ENCODE data around the gene USP17L27. TPM values are rescaled to one million over a fixed set of nuclear protein-coding genes. Genes with fewer than 3 reads are reported as not detected.
"Not testable (repeated sequence)": the region's sequence is repeated elsewhere in the genome, so short reads cannot be mapped to it uniquely, and the experiment has no call there.

The USP17L27 gene
- total RNA-seq, 4 donors from 2014 or later = not detected

- 25% methylated on average over 1 of the region's 1 CpG; no CpG with 5 or more reads in 1 of the 2 donors for WGBS, 2 donors (ENCODE audit: low coverage in 1 of 2)
- not testable (repeated sequence) for DNase-seq, H3K9me3 ChIP-seq
These were observed 35.9 kb downstream of the USP17L27 start for GRCh38 chr4:9379881-9380280.

GRCh38 chr4:9381012-9381534 lies 37.1 kb downstream of the USP17L27 start:
- H3K9me3 ChIP-seq; H3K27me3 ChIP-seq; in situ Hi-C loops (cut with MboI; ENCODE audit: low pct_ligation_motif_present in 1 of 4, low pct_unique_long_range_greater_than_20kb in 1 of 4, low sequenced_read_pairs in 3 of 4); H3K27ac ChIP-seq; H3K4me1 ChIP-seq; intact Hi-C loops (cut with DNase I; ENCODE audit: low total_unique reads); H3K36me3 ChIP-seq: not testable (repeated sequence)
- peak; percentile 52 to 62 (median 58) for TF ChIP-seq CTCF (IDR thresholded peaks at IDR 0.05)
- WGBS, 2 donors (ENCODE audit: low coverage in 1 of 2) = 21% methylated on average over 18 of the region's 36 CpGs; no CpG with 5 or more reads in 1 of the 2 donors
- peak overlapping the region in 3 of 4 donors; percentile 42 to 57 (median 47) for H3K4me3 ChIP-seq
- peak; percentile 64 for DNase-seq

More at GRCh38 chr4:9379881-9380280, 35.9 kb downstream of the USP17L27 start:
- intact Hi-C loops (cut with DNase I; ENCODE audit: low total_unique reads); H3K4me1 ChIP-seq; H3K4me3 ChIP-seq; H3K36me3 ChIP-seq; H3K27ac ChIP-seq; in situ Hi-C loops (cut with MboI; ENCODE audit: low pct_ligation_motif_present in 1 of 4, low pct_unique_long_range_greater_than_20kb in 1 of 4, low sequenced_read_pairs in 3 of 4); H3K27me3 ChIP-seq: not testable (repeated sequence)

- no peaks in the 10 kb centered on the region for H3K9me3 ChIP-seq
- 63% methylated on average over 1 of the region's 1 CpG; no CpG with 5 or more reads in 1 of the 2 donors for WGBS, 2 donors (ENCODE audit: low coverage in 1 of 2)
- no peaks in the 10 kb centered on the region for H3K36me3 ChIP-seq
- no peak overlapping the region for H3K4me3 ChIP-seq
- no peak for TF ChIP-seq EP300 (IDR thresholded peaks at IDR 0.05; ENCODE audit: low read depth)
- no peak for TF ChIP-seq POLR2AphosphoS5 (IDR thresholded peaks at IDR 0.05)
- TF ChIP-seq CTCF (IDR thresholded peaks at IDR 0.05) = no peak
- no peak for TF ChIP-seq POLR2A (IDR thresholded peaks at IDR 0.05)
- peaks cover 0 to 2% (median 0%) of the 10 kb centered on the region in 4 donors for H3K4me1 ChIP-seq
- H3K27me3 ChIP-seq = no peaks in the 10 kb centered on the region
- DNase-seq = no peak
- intact Hi-C loops (cut with DNase I; ENCODE audit: low total_unique reads) (no loop called here), in situ Hi-C loops (cut with MboI; ENCODE audit: low pct_ligation_motif_present in 1 of 4, low pct_unique_long_range_greater_than_20kb in 1 of 4, low sequenced_read_pairs in 3 of 4) (no loop called here)
- H3K27ac ChIP-seq = no peak overlapping the region
These were observed 40.2 kb downstream of the USP17L27 start for GRCh38 chr4:9384126-9384525.

GRCh38 chr4:9389001-9389400 lies 45.1 kb downstream of the USP17L27 start:
- H3K36me3 ChIP-seq; H3K27me3 ChIP-seq; H3K9me3 ChIP-seq; H3K27ac ChIP-seq; intact Hi-C loops (cut with DNase I; ENCODE audit: low total_unique reads); DNase-seq; H3K4me1 ChIP-seq; in situ Hi-C loops (cut with MboI; ENCODE audit: low pct_ligation_motif_present in 1 of 4, low pct_unique_long_range_greater_than_20kb in 1 of 4, low sequenced_read_pairs in 3 of 4); H3K4me3 ChIP-seq: not testable (repeated sequence)
- 52 to 70% methylated on average over 2 of the region's 2 CpGs for WGBS, 2 donors (ENCODE audit: low coverage in 1 of 2)

Other genes starting within 250 kb of the USP17L27 start
- gene FAM90A26, start 173.7 kb upstream of the USP17L27 start, total RNA-seq = not detected
- gene USP17L10, start 133.5 kb upstream of the USP17L27 start, total RNA-seq = not detected
- gene USP17L11, start 128.7 kb upstream of the USP17L27 start, total RNA-seq = not detected
- not detected for gene USP17L12, start 124.0 kb upstream of the USP17L27 start, total RNA-seq
- gene USP17L13, start 119.3 kb upstream of the USP17L27 start, total RNA-seq = not detected
- gene USP17L15, start 109.8 kb upstream of the USP17L27 start, total RNA-seq = not detected
- not detected for gene USP17L17, start 100.3 kb upstream of the USP17L27 start, total RNA-seq
- not detected for gene USP17L18, start 95.5 kb upstream of the USP17L27 start, total RNA-seq
- gene USP17L19, start 90.8 kb upstream of the USP17L27 start, total RNA-seq = not detected
- not detected for gene USP17L20, start 86.0 kb upstream of the USP17L27 start, total RNA-seq
- not detected for gene USP17L21, start 81.3 kb upstream of the USP17L27 start, total RNA-seq
- gene USP17L22, start 76.5 kb upstream of the USP17L27 start, total RNA-seq = not detected
- gene USP17L24, start 19.0 kb upstream of the USP17L27 start, total RNA-seq = not detected
- not detected for gene USP17L25, start 14.2 kb upstream of the USP17L27 start, total RNA-seq
- not detected for gene USP17L26, start 9.5 kb upstream of the USP17L27 start, total RNA-seq
- gene USP17L5, start 4.7 kb upstream of the USP17L27 start, total RNA-seq = not detected
- gene USP17L28, start 4.7 kb downstream of the USP17L27 start, total RNA-seq = not detected
- not detected for gene USP17L29, start 9.5 kb downstream of the USP17L27 start, total RNA-seq
- gene USP17L30, start 19.0 kb downstream of the USP17L27 start, total RNA-seq = not detected
- gene DEFB131A, start 100.3 kb downstream of the USP17L27 start, total RNA-seq = not detected